Measurements from ENCODE around the gene C10orf90.

- no peak for TF ChIP-seq CTCF (IDR thresholded peaks at IDR 0.05; ENCODE audit: low read depth, low read length, poor library complexity, severe bottlenecking)
- no peak for TF ChIP-seq EZH2phosphoT487 (IDR thresholded peaks at IDR 0.05; ENCODE audit: borderline replicate concordance, low read length)
Observed at GRCh38 chr10:126394948-126395347, 275.5 kb downstream of the C10orf90 start.

Measured in DOHH2 (cell line).